GM04503 (cell line): ENCODE data around the gene CCR5AS.

Experiments
- DNase-seq: peaks from one replicate; pipeline ENCODE4 v3.0.0-alpha.2; 2012; ENCODE audit warnings: low read depth

CCR5AS gene

GRCh38 chr3:46354478-46354877 lies 52.4 kb downstream of the CCR5AS start:
- DNase-seq: no peak

- DNase-seq: no peak
Observed at GRCh38 chr3:46353647-46354410, 53.0 kb downstream of the CCR5AS start, which contains the start of gene CCR2. CCR2 (plus strand) TSS chr3:46354111; CDS start chr3:46357528, 3,417 bp downstream.

GRCh38 chr3:46353090-46353489 lies 53.8 kb downstream of the CCR5AS start:
- DNase-seq: no peak

- no peak for DNase-seq
Observed at GRCh38 chr3:46351646-46352045, 55.2 kb downstream of the CCR5AS start.

DNA sequence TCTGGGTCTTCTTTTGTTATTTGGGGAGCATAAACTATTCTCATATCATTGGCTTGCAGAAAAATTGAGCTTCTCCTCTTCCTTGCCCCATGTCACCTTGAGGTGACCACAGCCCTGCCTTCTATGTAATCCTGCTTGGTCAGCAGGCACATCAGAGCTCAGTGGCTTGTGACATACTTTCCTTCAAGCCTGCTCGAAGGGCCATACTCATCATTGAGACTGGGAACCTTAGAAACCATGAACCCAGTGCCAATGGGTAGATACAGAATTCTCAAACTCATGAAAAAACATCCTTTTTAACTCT lies 56.7 kb downstream of the CCR5AS start:
- no peak for DNase-seq

- no peak for DNase-seq
Observed at GRCh38 chr3:46349484-46350261, 57.2 kb downstream of the CCR5AS start.

DNA sequence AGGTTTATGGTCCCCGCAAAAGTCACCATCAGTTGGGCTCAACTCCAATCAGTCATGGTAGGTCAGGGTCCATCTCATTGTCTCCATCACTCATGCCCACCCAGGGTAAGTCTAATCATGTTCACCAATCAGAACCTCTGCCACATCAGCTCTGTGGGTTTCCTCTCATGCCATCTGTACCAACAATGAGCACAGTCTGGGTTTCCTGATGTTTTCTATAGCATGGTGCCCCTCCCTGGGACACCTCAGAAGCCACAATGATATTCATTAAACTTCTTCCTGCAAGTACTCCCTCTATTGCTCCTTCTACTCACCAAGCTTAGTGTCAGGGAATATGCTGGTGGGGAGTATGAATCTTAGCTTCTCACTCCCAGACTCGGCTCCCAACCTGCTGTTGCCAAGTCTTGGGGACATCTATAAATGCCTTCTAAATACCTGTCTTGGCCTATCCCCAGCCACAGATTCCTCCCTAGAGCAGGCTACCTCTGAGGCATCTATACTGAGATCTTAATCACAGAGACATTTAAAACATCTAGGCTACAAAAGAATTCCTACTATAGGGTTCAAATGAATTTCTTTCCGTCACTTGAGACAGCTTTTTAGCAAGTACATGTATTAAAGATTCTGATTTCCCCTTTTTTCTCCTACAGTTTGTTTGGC lies 57.9 kb downstream of the CCR5AS start:
- DNase-seq: no peak

GRCh38 chr3:46344476-46344875 lies 62.4 kb downstream of the CCR5AS start:
- DNase-seq: no peak

GRCh38 chr3:46338840-46339239 lies 68.0 kb downstream of the CCR5AS start:
- no peak for DNase-seq

DNA sequence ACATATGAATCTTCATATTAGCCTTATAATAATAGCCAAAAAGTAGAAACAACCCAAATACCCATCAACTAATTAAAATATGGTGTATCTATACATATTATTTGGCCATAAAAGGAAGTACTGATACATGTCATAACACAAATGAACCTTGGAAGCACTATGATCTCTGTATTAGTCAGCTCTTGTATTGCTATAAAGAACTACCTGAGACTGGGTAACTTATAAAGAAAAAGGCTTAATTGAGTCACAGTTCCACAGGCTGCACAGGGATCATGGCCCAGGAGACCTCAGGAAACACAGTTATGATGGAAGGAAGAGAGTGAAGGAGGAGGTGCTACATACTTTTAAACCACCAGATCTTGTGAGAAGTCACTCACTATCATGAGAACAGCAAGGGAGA lies 69.0 kb downstream of the CCR5AS start:
- DNase-seq: no peak

DNA sequence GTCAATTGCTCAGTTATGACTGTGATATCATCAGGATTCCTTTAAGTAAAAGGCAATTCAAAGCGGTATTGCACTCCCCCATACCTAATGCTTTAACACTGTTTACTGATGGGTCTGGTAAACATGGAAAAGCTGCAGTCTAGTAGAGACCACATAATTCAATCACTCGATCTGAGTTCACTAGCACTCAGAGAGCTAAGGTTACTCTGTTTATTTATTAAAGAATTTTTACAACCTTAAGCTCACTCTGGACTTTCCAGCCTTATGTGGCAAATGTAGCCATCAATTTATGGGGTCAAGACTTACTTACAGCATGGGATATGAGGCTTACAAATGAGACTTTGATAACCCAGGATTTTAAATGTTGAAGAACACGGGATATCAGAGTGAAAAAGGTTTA lies 71.3 kb downstream of the CCR5AS start:
- no peak for DNase-seq

- DNase-seq: peak; percentile 11
Observed at GRCh38 chr3:46334741-46335478, 72.0 kb downstream of the CCR5AS start.

- peak; percentile 1 for DNase-seq
Observed at GRCh38 chr3:46330676-46331075, 76.2 kb downstream of the CCR5AS start.

GRCh38 chr3:46325645-46326300 lies 81.1 kb downstream of the CCR5AS start:
- DNase-seq: no peak

DNA sequence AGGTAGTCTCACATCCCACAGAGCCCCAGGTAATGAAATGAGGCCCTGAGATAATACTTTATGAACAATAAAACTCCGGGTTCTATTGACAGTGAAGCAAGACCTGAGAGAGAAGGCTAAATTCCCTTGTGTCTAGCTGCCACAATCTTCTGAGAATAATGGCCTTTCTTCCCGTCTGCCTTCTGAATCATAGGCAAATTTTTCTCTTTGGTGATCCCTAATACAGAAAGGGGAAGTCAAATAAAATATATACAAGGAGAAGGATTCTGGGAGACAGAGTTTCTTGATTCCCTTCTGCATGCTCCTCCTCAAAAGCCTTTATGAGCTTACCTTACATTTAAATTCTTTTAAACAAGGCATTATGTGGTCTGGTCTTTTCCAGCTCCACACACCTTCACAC lies 82.8 kb downstream of the CCR5AS start:
- DNase-seq: no peak

DNA sequence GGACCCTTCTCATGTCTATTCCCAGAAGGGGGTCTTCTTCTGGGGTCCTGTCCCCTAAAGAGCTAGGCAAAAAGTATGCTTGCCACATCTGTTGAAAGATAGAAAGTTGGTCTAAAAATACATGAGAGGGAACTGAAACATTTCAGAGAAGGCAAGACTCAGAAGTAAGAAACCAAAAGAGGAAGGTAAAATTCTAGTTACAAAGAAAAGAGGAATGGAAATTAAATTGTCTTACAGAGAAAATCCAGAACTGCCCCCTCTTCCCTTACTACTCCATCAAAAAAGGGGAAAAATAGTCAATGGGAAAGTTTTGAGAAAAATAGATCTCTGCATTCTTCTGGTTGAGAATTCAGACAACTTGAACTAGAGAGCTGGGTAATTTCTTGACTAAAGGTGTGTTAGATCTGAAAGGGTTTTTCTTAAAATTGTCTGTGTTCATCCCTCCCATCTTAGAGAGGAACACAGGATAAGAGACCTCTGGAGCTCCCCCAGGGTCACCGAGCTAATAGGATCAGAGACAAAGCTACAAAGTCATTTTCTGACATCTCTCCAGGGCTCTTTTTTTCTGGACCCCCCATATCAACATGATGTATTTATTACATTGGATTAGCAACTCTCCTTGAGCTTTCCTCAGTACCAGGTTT lies 85.3 kb downstream of the CCR5AS start:
- DNase-seq: no peak

- DNase-seq: no peak
Observed at GRCh38 chr3:46318207-46318927, 88.5 kb downstream of the CCR5AS start.

DNA sequence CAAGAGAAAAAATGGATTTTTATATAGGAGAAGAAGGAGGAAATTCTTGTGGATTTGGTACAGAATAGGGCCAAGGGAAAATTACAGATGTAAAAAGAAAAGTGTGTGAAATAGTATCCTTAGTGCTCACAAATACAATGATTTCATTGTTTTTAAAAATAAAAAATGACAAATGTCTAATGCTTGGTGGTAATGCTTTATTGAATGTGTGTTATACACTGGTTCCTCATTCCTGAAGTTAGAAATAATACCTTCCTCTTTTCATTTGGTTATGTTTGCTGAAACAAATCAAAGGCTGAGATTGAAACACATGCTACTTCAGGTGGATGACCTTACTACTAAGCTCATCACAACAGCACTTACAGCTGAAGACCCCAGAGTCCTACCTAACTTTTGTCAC lies 90.7 kb downstream of the CCR5AS start:
- DNase-seq: no peak

GRCh38 chr3:46314517-46314916 lies 92.3 kb downstream of the CCR5AS start:
- no peak for DNase-seq
